Measurements from ENCODE around the gene PKHD1.

DNA sequence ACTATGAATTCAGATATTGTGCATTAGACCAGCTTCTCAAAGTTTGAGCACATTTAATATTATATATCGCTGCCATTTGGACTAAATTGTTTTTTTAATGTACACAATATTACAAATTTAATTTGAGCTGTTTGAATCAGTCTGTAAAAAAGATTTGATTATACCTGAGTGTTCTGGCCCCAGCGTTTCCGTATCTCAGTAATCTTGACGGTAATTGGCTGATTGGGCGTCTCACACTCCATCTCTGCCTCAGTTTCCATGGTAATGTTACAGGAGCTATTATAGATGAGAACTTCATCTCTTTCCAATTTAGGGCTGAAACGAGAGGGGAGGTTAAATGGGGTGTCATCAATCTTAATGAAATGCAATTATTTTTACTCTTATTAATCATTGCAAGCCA is 77.3 kb downstream of the PKHD1 start:
- TF ChIP-seq EZH2 (IDR thresholded peaks at IDR 0.05) (no peak), POLR2AphosphoS5 (IDR thresholded peaks at IDR 0.05; ENCODE audit: borderline replicate concordance, low read depth, low read length) (no peak)

All from SK-N-MC (cell line).